Loucy (cell line): ENCODE data around the gene LRIG1.

Source experiments
- CTCF ChIP-seq: fragments of 200-600 bp; sonication (generic); conservative IDR thresholded peaks from 2 replicates; pipeline ENCODE4 v1.5.1; 2014; ENCODE audit warnings: mild to moderate bottlenecking, antibody characterized with exemption, low read length
- EZH2phosphoT487 ChIP-seq: fragments of 200-600 bp; IDR thresholded peaks from 2 replicates; pipeline ENCODE4 v1.6.1; 2018; ENCODE audit warnings: antibody characterized with exemption, mild to moderate bottlenecking, moderate library complexity, borderline replicate concordance

DNA sequence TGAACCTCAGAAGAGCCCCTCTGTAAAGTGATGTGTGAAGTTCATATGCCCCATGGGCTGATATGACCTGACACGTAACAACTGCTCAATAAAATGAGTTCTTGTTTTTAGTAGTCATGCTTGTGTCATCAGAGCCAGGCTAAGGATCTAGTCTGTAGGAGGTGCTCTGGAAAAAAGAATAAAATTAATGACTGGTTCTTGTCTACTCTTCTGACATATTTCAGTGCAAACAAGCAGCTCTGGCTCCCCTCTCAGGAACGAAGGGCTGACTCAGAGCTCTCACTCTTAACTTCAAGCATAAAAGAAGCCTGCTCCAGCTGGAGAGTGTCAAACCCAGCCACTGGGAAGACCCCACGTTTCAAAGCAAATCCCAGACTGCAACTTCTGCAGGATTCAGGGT is 77.0 kb downstream of the LRIG1 start:
- TF ChIP-seq CTCF: no peak
- no peak for TF ChIP-seq EZH2phosphoT487
